Measurements from ENCODE around the gene SNRK. TPM values are rescaled to one million over a fixed set of nuclear protein-coding genes. Genes with fewer than 3 reads are reported as not detected.

Gene SNRK
- total RNA-seq, 1 experiment from 2014 or later: 11.8 TPM

DNA sequence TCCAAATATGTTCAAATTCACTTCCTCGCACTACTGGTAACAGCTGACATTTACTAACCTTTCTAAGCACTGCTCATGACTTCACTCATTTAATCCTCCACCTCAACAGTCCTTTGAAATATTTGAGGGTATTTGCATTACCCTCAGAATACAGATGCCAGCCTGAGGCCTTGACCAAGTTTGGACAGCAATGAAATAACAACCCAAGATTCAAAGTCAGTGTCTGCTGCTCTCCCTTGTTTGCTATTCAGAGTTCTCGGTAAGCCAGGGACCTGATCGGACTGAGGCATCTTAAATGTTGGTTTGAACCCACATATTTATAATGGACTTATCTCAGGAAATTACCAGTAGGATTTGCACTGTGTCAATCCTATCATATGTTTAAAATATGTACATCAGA is 19.9 kb upstream of the SNRK start:
- no peak for DNase-seq (ENCODE audit: low read depth)

DNA sequence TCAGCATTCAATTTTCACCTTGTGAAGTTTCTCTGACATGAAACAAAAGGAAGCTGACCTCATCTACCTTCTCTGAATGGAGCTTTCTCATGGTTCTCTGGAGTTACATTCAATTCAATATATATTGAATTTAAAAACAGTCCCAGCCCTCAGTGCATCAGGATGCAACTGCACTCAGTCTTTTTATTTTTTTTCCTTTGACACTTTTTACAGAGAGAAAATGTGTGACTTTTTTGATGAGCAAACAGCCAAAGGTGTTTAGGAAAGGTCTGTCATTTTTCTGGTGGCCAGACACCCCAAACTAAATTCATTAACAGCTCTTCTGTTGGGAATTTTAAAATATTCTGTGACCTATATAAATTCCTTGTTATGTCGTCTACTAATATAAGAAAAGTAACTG is 19.3 kb upstream of the SNRK start:
- in situ Hi-C loops (cut with HindIII; ENCODE audit: low pct_unique_long_range_greater_than_20kb, low sequenced_read_pairs): no loop called here
- DNase-seq (ENCODE audit: low read depth): no peak

More for the DNA sequence above, 19.9 kb upstream of the SNRK start:
- in situ Hi-C loops (cut with HindIII; ENCODE audit: low pct_unique_long_range_greater_than_20kb, low sequenced_read_pairs): no loop called here

DNA sequence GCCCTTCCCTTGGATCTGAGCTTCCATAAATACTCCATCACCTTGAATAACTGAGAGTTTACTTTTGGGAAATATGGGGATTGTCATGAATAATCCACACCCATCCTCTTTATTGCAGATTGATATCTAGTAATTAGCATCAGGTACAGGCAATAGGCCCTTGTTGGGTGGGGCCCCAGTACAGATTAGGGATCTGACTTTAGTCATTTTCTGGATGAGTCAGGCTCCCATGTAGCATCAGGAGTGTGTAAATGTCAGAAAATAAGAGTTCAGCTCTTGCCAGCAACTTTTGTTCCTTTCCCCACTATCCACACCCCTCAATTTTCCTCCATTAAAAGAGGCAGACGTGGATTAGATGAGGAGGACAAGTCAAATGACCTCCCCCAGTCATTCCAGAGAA is 17.7 kb upstream of the SNRK start:
- in situ Hi-C loops (cut with HindIII; ENCODE audit: low pct_unique_long_range_greater_than_20kb, low sequenced_read_pairs): no loop called here
- DNase-seq (ENCODE audit: low read depth): no peak

DNA sequence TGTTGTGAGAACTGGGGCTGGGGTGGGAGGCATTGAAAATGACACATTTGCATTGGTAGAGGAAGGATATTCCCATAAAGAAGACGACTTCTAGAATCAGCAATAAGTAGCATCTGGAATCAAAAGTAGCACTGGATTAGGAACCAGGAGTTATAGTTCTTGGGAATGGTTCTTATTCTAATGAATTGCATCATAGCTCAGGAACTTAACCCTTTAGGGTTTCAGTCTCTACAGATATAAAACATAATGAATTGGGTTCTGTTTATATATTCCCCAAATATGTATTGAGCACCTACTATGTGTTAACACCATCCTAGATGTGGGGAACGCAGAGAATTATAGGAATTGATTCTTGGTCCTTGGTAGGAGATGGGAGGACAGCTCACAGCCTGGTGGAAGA is 16.3 kb upstream of the SNRK start:
- DNase-seq (ENCODE audit: low read depth): no peak
- in situ Hi-C loops (cut with HindIII; ENCODE audit: low pct_unique_long_range_greater_than_20kb, low sequenced_read_pairs): no loop called here

DNA sequence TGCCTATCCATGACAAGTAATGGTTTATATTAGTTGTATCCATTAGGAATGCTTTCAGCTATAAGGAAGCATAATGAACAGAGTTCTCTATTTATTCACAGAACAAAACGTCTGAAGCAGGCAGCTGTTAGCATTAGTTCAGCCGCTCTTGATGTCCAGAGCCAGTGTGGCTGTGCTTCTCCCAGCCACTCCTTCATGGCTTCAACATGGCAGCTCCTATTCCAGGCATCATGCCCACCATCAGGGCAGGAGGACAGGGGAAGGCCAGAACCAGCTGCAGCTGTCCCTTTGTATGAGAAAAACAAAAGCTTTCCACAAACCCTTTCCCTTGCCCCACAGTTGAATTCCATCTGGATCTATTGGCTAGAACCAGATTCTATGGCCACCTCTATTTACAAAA is 12.9 kb upstream of the SNRK start:
- in situ Hi-C loops (cut with HindIII; ENCODE audit: low pct_unique_long_range_greater_than_20kb, low sequenced_read_pairs): no loop called here
- DNase-seq (ENCODE audit: low read depth): no peak

DNA sequence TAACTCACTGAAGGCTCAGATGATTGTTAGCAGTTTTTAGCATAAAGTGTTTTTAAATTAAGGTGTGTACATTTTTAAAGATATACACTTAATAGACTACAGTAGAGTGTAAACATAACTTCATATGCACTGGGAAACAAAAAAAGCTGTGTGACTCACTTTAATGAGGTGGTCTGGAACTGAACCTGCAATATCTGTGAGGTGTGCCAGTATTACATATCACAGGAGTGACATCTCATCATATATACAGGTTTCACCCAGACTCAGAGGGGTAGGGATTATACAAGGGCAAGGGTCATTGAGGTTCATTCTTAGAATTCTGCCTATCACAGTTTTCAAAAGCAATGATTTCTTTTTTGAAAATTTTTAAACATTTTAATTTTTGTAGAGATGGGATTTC is 7.3 kb upstream of the SNRK start:
- DNase-seq (ENCODE audit: low read depth): no peak
- in situ Hi-C loops (cut with HindIII; ENCODE audit: low pct_unique_long_range_greater_than_20kb, low sequenced_read_pairs): no loop called here

DNA sequence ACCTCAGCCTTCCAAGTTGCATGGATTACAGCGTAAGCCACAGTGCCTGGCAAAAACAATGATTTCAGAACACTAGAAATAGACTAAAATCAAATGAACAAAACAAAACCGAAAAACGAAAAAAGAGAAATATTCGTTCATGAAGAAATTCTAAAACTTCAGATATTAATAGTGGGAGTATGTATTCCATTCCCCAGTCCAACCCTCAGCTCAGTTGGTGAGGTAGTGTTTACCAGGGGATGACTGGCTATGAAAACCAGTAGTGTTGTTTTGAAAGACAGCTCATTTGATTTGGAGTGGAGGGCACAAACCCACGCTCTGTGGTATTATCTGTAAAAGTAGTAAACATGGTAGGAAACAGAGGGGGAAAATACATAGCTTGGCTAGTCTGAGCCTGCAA is 6.8 kb upstream of the SNRK start:
- DNase-seq (ENCODE audit: low read depth): no peak
- in situ Hi-C loops (cut with HindIII; ENCODE audit: low pct_unique_long_range_greater_than_20kb, low sequenced_read_pairs): no loop called here

DNA sequence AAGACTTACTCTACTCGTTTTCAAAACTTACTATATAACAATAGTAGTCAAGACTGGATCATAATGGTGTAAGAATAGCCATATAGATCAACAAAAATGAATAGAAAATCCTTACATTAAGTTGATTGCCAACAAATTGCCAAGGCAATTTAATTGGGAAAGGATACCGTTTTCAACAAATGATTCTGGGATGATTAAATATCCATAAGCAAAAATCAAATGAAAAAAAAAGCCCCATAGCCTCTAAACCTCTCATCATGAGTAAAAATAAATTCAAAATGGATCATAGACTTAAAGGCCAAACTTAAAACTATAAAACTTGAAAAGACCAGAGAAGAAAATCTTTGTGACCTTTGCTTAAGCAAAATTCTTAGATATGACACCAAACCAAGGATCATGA is 5.3 kb upstream of the SNRK start:
- in situ Hi-C loops (cut with HindIII; ENCODE audit: low pct_unique_long_range_greater_than_20kb, low sequenced_read_pairs): no loop called here
- no peak for DNase-seq (ENCODE audit: low read depth)

DNA sequence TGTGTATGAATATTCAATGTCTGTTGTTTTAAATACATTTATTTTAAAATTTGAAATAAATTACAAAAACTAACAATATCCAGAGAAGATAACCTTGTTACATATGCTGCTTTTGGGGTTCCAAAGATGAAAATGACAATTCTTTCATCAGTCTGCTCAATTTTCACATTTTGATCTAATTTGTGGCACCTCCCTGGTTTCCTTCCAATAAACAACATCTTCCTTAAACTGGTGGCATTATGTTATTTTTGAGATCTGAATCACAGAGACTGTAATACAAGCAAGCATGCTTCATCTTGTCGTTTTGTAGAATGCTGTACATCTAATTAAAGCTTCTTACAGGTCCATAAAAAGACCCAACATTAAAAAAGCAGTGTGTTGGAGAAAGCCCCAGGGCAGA is 2.2 kb upstream of the SNRK start:
- no peak for DNase-seq (ENCODE audit: low read depth)

DNA sequence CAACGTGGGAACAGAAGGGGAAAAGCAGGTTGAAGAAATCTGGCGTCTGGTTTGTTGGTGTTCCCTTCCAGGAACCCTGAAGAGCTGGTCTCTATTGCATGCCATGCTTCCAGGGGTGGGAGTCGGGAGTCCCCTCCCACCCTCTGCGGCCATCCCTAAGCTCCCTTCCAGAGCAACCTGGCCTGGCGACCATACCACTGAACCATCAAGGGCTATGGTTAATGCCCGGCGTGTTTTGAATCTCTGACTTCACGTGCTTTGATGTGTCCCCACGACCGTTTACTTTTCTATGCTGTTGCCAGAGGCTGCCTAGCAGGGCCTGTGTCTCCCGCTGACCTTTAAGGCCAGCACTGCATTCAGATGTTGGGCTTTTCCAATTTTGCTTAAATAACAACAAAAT is 696 bp upstream of the SNRK start:
- in situ Hi-C loops (cut with HindIII; ENCODE audit: low pct_unique_long_range_greater_than_20kb, low sequenced_read_pairs): no loop called here
- no peak for DNase-seq (ENCODE audit: low read depth)

More for the DNA sequence above, 2.2 kb upstream of the SNRK start:
- in situ Hi-C loops (cut with HindIII; ENCODE audit: low pct_unique_long_range_greater_than_20kb, low sequenced_read_pairs): no loop called here

DNA sequence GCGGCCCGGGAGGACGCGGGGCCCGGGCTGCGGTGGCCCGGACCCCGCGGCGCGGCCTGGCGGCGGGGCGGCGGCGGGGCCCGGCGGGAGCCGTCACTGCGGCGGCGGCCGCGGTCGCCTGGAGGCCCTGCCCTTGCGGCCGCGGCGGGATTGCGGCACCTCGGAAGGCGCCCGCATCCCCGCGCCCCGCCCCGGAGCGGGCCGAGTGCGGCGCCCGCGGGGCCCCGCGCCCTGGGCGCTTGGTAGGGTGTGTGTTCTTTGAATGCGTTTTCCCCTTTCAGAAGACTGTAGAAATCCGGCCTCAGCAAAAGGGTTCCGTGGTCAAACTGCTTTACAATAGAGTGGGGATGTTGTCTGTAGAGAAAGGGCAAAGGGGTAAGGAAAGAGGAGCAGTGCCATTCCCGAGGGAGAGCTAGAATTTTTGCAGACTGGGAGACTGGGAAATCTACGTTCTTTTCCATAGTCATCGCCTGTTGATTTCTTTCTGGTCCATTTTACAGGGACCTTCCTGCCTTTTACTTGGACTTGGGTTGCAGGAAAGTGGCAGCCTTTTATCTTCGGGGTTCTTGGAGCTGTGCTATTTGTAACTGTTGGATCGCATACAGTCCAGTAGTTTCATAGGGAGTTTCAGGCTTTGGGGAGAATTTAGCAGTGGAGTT is 630 bp downstream of the SNRK start:
- peak; percentile 19 for DNase-seq (ENCODE audit: low read depth)
- in situ Hi-C loops (cut with HindIII; ENCODE audit: low pct_unique_long_range_greater_than_20kb, low sequenced_read_pairs): no loop called here

DNA sequence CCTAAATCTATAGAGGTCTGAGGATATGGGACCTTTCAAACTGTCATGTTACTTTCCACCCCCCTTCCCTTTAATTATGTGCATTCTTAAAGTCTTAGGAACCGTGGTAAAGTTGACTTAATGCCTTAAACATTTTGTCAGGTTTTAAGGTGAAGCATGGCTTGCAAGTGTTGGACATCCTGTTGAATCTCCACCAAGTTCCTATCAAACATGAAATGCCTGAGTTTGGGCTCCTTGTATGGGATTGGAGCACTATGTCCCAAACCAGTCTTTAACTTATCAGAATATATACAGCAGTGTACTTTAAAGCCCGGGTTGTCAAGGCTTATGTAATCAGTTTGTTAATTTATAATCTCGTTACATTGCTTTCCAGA is 1.1 kb downstream of the SNRK start:
- peak; percentile 3 for DNase-seq (ENCODE audit: low read depth)
- in situ Hi-C loops (cut with HindIII; ENCODE audit: low pct_unique_long_range_greater_than_20kb, low sequenced_read_pairs): no loop called here

DNA sequence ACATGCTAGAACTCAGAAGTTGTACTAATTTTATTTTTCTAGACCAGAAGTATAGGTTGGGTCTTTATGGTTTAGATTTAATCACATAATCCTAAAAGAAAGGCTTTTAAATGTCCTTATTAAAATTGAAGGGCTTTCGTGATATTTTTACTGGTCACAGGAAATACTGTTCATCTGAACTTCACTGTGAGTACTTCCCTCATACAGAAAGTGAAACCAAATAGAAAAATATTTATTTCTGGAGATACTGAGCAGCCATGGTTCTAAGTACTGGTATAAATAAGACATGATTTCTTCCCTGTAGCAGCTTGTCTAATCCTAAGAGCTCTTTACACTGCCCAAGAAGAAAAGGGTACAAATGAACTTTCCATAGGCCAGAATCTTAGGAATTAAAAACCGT is 2.0 kb downstream of the SNRK start:
- in situ Hi-C loops (cut with HindIII; ENCODE audit: low pct_unique_long_range_greater_than_20kb, low sequenced_read_pairs): no loop called here
- DNase-seq (ENCODE audit: low read depth): no peak

DNA sequence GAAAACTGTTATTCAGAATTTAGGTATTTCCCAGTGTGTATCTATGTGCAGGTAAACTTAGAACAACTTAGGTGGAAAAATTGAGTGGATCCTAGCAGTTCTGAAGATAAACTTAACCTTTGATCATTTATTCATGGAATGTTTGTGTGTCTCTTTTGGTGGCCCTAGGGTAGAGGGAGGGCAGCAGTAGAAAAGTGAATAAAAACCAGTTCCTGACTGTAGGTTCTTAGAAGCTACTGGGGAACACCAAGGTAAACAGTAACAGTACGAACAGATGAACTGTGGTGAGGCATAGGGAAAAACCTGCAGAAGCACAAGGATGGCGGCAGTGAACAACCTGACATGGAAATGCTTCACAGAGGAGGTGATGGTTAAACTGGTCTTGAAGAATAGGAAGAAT is 2.5 kb downstream of the SNRK start:
- in situ Hi-C loops (cut with HindIII; ENCODE audit: low pct_unique_long_range_greater_than_20kb, low sequenced_read_pairs): no loop called here
- DNase-seq (ENCODE audit: low read depth): no peak

DNA sequence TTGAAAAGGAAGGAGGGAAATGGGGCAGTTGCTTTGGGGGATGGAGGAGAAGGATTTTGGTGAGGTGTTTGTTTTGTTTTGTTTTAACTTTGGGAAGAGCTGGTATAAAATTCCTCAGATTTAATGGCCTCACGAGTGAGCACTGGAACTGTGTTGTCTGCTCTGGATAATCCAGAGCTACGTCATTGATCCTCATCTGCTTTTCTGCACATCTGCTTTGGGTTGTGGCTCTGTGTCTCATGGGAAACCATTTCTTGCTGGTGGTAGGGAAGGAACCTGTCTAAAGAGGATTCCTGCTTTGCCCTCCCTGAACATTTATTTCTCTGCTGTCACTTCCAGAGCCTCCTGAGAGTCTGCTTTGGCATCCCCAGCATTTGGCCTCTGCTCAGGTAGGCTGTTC is 3.1 kb downstream of the SNRK start:
- in situ Hi-C loops (cut with HindIII; ENCODE audit: low pct_unique_long_range_greater_than_20kb, low sequenced_read_pairs): no loop called here
- no peak for DNase-seq (ENCODE audit: low read depth)

DNA sequence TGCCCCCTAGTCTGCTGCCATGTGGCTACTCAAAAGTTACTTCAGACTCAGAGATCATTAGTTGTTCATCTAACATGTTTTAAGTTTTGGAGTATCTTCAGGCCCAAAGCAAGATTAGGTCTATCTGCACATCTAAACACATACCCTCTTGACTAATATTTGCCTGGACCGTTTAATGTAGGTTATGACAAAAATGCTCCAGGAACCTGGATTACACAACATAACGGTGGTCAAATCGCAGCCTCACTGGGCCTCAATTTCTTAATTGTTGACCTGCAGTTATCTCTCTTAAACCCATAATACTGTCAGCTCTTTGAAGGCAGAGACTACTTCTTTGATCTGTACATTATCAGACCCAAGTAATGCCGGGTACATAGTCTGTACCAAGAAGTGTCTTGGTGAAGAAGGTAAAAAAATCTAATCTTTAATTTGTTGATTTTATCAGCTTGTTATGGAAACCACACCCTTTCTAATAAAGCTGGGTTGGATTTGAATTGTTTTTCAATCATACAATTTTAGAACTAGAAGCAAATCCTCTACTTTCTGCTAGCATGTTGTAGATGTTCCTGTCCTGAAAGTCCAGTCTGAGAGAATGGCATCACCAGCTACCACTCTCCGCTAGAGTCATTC is 3.6 kb downstream of the SNRK start:
- in situ Hi-C loops (cut with HindIII; ENCODE audit: low pct_unique_long_range_greater_than_20kb, low sequenced_read_pairs): no loop called here
- DNase-seq (ENCODE audit: low read depth): no peak

DNA sequence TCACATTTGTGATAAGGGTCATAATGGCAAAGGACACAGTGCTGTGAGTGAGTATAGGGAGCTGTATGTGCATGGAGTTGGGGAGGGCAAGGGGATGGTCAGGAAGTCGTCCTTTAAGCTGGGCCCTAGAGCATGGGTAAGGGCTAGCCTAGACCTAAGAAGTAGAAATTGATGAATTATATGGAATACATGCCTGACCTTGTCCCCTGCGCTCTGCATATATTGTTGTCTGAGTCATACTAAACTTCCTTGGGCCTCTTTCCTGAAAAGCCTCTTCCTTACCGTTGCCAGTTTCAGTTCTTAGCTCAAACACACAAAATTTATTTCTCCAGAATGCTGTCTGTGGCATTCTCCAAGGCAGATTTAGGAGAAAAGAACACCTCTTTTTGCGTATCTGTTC is 4.6 kb downstream of the SNRK start:
- in situ Hi-C loops (cut with HindIII; ENCODE audit: low pct_unique_long_range_greater_than_20kb, low sequenced_read_pairs): no loop called here
- no peak for DNase-seq (ENCODE audit: low read depth)

DNA sequence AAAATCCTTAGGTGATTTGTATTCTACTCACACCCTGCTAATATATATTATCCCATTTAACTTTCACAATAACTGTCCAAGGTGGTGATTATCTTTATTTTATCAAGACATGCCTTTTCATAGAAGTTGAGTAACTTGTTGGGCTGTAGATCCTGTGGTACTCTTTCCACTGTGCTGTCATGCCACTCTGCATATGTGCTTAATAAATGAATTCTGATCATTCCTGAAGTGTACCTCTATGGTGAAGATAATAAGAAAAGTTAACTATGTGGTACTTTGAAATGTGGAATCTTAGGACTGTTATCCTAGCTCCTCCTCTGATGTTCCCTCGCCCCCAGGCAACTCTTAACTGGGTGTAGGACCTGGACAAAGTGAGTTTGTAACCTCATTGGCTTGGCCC is 5.2 kb downstream of the SNRK start:
- in situ Hi-C loops (cut with HindIII; ENCODE audit: low pct_unique_long_range_greater_than_20kb, low sequenced_read_pairs): no loop called here
- no peak for DNase-seq (ENCODE audit: low read depth)

DNA sequence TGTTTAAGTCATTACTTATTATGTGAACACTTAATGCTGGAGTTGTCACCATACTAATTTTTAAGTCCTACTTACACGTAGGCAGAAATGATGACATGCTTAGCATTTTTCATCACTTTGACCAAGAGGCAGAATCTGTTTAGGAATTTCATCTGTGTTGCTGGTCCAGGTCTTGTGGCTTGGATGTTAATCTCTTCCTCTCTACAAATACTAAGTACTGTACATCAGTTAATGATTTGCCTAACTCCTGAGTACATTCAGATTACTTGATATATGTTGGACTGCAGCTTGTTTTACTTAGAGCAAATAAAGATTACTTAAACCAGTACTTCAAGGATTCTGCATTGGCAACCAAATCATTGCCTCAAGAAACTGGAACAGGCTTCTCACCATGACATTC is 8.6 kb downstream of the SNRK start:
- DNase-seq (ENCODE audit: low read depth): peak; percentile 28
- in situ Hi-C loops (cut with HindIII; ENCODE audit: low pct_unique_long_range_greater_than_20kb, low sequenced_read_pairs): no loop called here

DNA sequence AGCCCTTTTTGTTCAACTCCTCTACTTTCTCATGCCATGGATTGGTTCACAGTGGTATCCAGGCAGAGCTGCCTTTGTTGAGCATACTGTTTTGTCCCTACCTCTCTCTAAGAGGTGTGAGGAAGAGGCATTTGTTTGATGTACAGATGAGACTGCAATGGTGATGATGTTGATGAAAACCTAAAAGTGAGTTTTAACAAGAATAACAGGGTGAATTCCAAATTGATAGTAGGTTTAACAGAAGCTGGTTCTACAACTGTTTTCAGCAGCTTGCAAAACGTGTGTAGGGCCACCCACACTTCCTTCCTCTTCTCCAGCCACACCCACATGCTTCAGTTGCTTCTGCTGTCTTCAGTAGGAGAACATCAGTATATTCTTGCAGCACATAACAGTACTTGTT is 10.2 kb downstream of the SNRK start:
- DNase-seq (ENCODE audit: low read depth): no peak
- in situ Hi-C loops (cut with HindIII; ENCODE audit: low pct_unique_long_range_greater_than_20kb, low sequenced_read_pairs): no loop called here
